KMS-11 (cell line): ENCODE measurements around the gene TRIM24.

Experiments
- H2AFZ ChIP-seq: fragments of 200-600 bp; sonication (generic); 2 replicates; pipeline ENCODE4 v1.6.1; 2016; ENCODE audit warnings: antibody characterized with exemption, mixed run types, low read depth
- H3K27ac ChIP-seq: fragments of 200-600 bp; sonication (generic); 2 replicates; pipeline ENCODE4 v1.6.1; 2016; ENCODE audit warnings: mild to moderate bottlenecking, mixed run types
- H3K27me3 ChIP-seq: fragments of 200-600 bp; sonication (generic); 2 replicates; pipeline ENCODE4 v1.6.1; 2017; ENCODE audit warnings: mild to moderate bottlenecking, low read depth, mixed run types, moderate library complexity; ENCODE audit not compliant: insufficient read depth
- H3K36me3 ChIP-seq: fragments of 200-600 bp; sonication (generic); 2 replicates; pipeline ENCODE4 v1.6.1; 2017; ENCODE audit warnings: mild to moderate bottlenecking, mixed run types; ENCODE audit not compliant: insufficient read depth
- H3K4me1 ChIP-seq: fragments of 200-600 bp; sonication (generic); 2 replicates; pipeline ENCODE4 v1.6.1; 2016; ENCODE audit warnings: mild to moderate bottlenecking, low read depth, mixed run types; ENCODE audit not compliant: poor library complexity, severe bottlenecking
- H3K4me2 ChIP-seq: fragments of 200-600 bp; sonication (generic); 2 replicates; pipeline ENCODE4 v1.7.0; 2016; ENCODE audit warnings: mild to moderate bottlenecking, mixed run types
- H3K4me3 ChIP-seq: fragments of 200-600 bp; sonication (generic); IDR thresholded peaks from 2 replicates; pipeline ENCODE4 v1.6.1; 2017; ENCODE audit warnings: low read depth, low read length, mixed read lengths; ENCODE audit not compliant: insufficient read depth
- H3K79me2 ChIP-seq: fragments of 200-600 bp; sonication (generic); 2 replicates; pipeline ENCODE4 v1.6.1; 2016; ENCODE audit warnings: low read depth, mixed run types; ENCODE audit not compliant: insufficient read depth
- H3K9ac ChIP-seq: fragments of 200-600 bp; sonication (generic); 2 replicates; pipeline ENCODE4 v1.6.1; 2016; ENCODE audit warnings: mild to moderate bottlenecking, mixed run types
- H4K20me1 ChIP-seq: fragments of 200-600 bp; sonication (generic); 2 replicates; pipeline ENCODE4 v1.6.1; 2016; ENCODE audit warnings: mild to moderate bottlenecking, mixed run types; ENCODE audit not compliant: insufficient read depth
- TF ChIP-seq, protein P1 (sequence below): fragments of 200-600 bp; sonication (generic); conservative IDR thresholded peaks from 2 replicates; pipeline ENCODE4 v1.6.1; 2017; ENCODE audit warnings: low read depth, mild to moderate bottlenecking, antibody characterized with exemption, low read length, moderate library complexity, mixed read lengths

Gene TRIM24

DNA sequence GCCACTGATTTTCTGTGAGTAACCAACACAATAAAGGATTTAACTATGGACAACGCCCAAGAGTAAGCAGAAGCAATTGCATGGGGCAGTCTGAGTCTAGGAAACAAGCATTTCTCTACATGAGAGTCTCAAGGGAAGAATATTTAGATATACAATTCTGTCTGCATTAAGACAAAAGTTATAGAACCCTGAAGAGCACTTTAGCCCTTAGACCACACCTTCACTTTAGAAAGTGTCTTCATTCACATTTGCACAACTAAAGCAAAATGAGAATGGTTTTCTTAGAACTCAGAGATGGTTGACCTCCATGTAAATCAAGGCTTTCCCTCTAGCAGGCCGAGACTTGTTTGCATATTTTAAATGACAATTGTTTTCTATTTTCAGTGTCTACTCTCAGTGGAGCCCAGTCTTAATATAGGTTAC, 25.5 kb upstream of the TRIM24 start:
- H3K27me3 ChIP-seq = no peaks in the 10 kb centered on the region
- H3K4me2 ChIP-seq = no peak overlapping the region
- H4K20me1 ChIP-seq = no peaks in the 10 kb centered on the region
- H3K9ac ChIP-seq = no peak overlapping the region
- H3K27ac ChIP-seq = no peak overlapping the region
- H3K79me2 ChIP-seq = no peaks in the 10 kb centered on the region
- TF ChIP-seq, protein P1, sequence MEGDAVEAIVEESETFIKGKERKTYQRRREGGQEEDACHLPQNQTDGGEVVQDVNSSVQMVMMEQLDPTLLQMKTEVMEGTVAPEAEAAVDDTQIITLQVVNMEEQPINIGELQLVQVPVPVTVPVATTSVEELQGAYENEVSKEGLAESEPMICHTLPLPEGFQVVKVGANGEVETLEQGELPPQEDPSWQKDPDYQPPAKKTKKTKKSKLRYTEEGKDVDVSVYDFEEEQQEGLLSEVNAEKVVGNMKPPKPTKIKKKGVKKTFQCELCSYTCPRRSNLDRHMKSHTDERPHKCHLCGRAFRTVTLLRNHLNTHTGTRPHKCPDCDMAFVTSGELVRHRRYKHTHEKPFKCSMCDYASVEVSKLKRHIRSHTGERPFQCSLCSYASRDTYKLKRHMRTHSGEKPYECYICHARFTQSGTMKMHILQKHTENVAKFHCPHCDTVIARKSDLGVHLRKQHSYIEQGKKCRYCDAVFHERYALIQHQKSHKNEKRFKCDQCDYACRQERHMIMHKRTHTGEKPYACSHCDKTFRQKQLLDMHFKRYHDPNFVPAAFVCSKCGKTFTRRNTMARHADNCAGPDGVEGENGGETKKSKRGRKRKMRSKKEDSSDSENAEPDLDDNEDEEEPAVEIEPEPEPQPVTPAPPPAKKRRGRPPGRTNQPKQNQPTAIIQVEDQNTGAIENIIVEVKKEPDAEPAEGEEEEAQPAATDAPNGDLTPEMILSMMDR = no peak
- H2AFZ ChIP-seq = no peak overlapping the region
- H3K4me3 ChIP-seq = no peak overlapping the region
- no peaks in the 10 kb centered on the region for H3K36me3 ChIP-seq
- H3K4me1 ChIP-seq = no peaks in the 10 kb centered on the region

DNA sequence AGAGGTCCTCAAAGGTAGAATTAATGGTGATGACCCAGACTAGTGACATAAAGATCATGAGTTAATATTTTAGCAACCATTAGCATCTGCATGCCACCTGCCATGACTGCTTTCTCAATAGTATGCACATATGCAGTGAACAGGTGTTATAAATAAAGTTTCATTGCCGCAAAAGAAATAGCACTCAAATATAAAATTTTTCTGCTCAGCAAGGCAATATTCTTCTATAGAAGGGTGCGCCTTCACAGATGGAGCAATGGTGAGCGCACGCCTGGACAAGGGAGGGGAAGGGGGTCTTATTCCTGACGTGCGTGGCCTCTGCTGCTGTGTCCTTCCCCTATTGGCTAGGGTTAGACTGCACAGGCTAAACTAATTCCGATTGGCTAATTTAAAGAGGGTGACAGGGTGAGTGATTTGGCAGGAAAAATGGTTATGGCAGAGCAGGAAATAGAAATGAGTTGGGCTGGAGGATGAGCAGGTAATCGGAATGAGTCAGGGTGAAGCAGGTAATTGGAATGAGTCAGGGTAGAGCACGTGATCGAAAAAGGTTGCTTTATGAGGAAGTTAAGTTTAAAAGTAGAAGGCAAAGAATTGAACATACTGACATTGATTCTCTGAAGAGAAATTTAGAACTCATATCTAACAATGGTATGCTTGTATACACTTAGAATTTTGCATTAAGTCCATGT, 24.7 kb upstream of the TRIM24 start:
- H3K4me3 ChIP-seq = no peak overlapping the region
- no peaks in the 10 kb centered on the region for H3K27me3 ChIP-seq
- H3K79me2 ChIP-seq = no peaks in the 10 kb centered on the region
- H4K20me1 ChIP-seq = no peaks in the 10 kb centered on the region
- H3K27ac ChIP-seq = no peak overlapping the region
- H3K36me3 ChIP-seq = no peaks in the 10 kb centered on the region
- H3K4me1 ChIP-seq = no peaks in the 10 kb centered on the region
- H3K9ac ChIP-seq = no peak overlapping the region
- TF ChIP-seq, protein P1 = no peak
- H2AFZ ChIP-seq = no peak overlapping the region
- H3K4me2 ChIP-seq = no peak overlapping the region

DNA sequence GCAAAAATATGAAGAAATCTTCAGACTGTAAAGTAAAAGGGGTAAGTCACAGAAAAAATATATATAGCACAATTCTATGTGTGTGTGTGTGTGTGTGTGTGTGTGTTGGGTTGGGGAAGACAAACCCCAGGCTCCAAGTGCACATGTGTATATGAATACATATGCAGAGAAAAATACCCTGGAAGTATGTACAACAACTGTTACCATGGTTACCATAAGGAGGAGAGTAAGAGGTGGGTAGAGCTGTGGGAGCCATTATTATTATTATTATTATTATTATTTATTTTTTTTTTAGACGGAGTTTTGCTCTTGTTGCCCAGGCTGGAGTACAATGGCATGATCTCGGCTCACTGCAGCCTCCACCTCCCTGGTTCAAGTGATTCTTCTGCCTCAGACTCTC, 23.7 kb upstream of the TRIM24 start:
- no peak overlapping the region for H3K4me3 ChIP-seq
- H4K20me1 ChIP-seq = no peaks in the 10 kb centered on the region
- no peaks in the 10 kb centered on the region for H3K79me2 ChIP-seq
- no peak overlapping the region for H3K9ac ChIP-seq
- no peak overlapping the region for H2AFZ ChIP-seq
- H3K27me3 ChIP-seq = no peaks in the 10 kb centered on the region
- no peaks in the 10 kb centered on the region for H3K36me3 ChIP-seq
- H3K4me2 ChIP-seq = no peak overlapping the region
- TF ChIP-seq, protein P1 = no peak
- H3K27ac ChIP-seq = no peak overlapping the region
- no peaks in the 10 kb centered on the region for H3K4me1 ChIP-seq

DNA sequence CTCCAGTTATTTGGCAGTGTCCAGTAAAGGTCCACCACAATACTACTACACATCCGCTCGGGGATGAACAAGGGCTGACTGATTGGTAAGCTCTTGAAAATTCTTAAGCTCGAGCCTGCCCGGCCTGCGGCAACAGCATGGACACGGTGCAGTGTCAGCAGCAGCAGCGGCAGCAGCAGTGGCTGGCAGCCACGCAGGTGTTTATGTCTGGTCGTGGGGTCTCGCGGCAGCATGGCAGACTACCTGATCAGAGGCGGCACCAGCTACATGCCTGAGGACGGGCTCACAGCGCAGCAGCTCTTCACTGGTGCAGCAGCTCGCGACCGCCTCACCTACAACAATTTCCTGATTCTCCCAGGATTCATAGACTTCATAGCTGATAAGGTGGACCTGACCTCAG, 19.6 kb upstream of the TRIM24 start:
- Histone ChIP-seq H3K27ac (no peak overlapping the region), H4K20me1 (no peaks in the 10 kb centered on the region), H2AFZ (no peak overlapping the region), H3K36me3 (no peaks in the 10 kb centered on the region), H3K27me3 (no peaks in the 10 kb centered on the region), H3K79me2 (no peaks in the 10 kb centered on the region), H3K9ac (no peak overlapping the region), H3K4me3 (no peak overlapping the region), H3K4me1 (no peaks in the 10 kb centered on the region), H3K4me2 (no peak overlapping the region)
- TF ChIP-seq, protein P1 = no peak
